Osteocyte (in vitro differentiated cells): ENCODE measurements around the gene NOXO1. TPM values are rescaled to one million over a fixed set of nuclear protein-coding genes. Genes with fewer than 3 reads are reported as not detected.

Source experiments
- DNase-seq: peaks from one replicate; pipeline ENCODE4 v3.0.0; 2021; ENCODE audit warnings: mixed read lengths; ENCODE audit not compliant: unreplicated experiment; ENCODE audit errors: extremely low spot score
- H3K27ac Mint-ChIP-seq: one replicate; pipeline ENCODE4 v1.8.0; 2021; ENCODE audit warnings: mild to moderate bottlenecking, mixed read lengths; ENCODE audit not compliant: unreplicated experiment
- H3K27me3 Mint-ChIP-seq: one replicate; pipeline ENCODE4 v1.8.0; 2021; ENCODE audit warnings: mixed read lengths; ENCODE audit not compliant: unreplicated experiment
- H3K36me3 Mint-ChIP-seq: one replicate; pipeline ENCODE4 v1.8.0; 2021; ENCODE audit warnings: mixed read lengths; ENCODE audit not compliant: unreplicated experiment
- H3K4me1 Mint-ChIP-seq: one replicate; pipeline ENCODE4 v1.8.0; 2021; ENCODE audit warnings: mixed read lengths; ENCODE audit not compliant: unreplicated experiment
- H3K4me3 Mint-ChIP-seq: one replicate; pipeline ENCODE4 v1.8.0; 2021; ENCODE audit warnings: mild to moderate bottlenecking, moderate library complexity, mixed read lengths; ENCODE audit not compliant: unreplicated experiment
- H3K9me3 Mint-ChIP-seq: one replicate; pipeline ENCODE4 v1.8.0; 2021; ENCODE audit warnings: mixed read lengths; ENCODE audit not compliant: unreplicated experiment
- total RNA-seq: library from RNA; stranded (reverse); gene quantifications from 2 replicates; pipeline ENCODE4 v1.2.1, GENCODE V29; 2021
- TF ChIP-seq, protein P1 (sequence below): fragments of 200-600 bp; sonication (generic); IDR thresholded peaks from 2 replicates; pipeline ENCODE4 v1.5.0; 2021; ENCODE audit warnings: antibody characterized with exemption, mild to moderate bottlenecking, moderate library complexity

NOXO1 gene
- total RNA-seq, 1 donor from 2014 or later: 0.54 TPM

DNA sequence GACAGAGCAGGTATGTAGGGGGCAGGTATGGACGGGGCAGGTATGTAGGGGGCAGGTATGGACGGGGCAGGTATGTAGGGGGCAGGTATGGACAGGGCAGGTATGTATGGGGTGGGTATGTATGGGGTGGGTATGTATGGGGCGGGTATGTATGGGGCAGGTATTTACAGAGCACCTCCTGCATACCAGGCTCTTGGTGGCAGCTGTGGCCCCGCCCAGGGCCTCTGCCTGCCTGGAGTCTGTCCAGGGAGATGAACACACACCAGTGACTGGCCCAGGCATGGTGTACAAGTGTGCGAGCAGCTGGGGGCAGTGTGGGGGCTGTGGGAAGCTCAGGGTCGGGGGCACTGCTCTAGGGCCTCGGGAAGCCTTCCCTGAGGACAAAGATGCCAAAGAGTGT is 31.2 kb downstream of the NOXO1 start:
- no peaks in the 10 kb centered on the region for H3K9me3 Mint-ChIP-seq

DNA sequence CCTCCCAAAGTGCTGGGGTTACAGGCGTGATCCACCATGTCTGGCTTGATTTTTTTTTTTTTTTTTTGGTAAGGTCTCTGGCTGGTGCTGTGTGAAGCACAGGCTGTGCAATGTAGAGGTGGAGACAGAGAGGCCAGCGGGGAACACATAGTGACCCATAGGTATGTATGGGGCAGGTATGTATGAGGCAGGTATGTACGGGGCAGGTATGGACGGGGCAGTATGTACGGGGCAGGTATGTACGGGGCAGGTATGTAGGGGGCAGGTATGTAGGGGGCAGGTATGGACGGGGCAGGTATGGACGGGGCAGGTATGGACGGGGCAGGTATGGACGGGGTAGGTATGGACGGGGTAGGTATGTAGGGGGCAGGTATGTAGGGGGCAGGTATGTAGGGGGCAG is 31.8 kb downstream of the NOXO1 start:
- H3K27ac Mint-ChIP-seq: no peak overlapping the region
- TF ChIP-seq, protein P1, sequence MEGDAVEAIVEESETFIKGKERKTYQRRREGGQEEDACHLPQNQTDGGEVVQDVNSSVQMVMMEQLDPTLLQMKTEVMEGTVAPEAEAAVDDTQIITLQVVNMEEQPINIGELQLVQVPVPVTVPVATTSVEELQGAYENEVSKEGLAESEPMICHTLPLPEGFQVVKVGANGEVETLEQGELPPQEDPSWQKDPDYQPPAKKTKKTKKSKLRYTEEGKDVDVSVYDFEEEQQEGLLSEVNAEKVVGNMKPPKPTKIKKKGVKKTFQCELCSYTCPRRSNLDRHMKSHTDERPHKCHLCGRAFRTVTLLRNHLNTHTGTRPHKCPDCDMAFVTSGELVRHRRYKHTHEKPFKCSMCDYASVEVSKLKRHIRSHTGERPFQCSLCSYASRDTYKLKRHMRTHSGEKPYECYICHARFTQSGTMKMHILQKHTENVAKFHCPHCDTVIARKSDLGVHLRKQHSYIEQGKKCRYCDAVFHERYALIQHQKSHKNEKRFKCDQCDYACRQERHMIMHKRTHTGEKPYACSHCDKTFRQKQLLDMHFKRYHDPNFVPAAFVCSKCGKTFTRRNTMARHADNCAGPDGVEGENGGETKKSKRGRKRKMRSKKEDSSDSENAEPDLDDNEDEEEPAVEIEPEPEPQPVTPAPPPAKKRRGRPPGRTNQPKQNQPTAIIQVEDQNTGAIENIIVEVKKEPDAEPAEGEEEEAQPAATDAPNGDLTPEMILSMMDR: no peak
- H3K9me3 Mint-ChIP-seq: no peaks in the 10 kb centered on the region
- no peaks in the 10 kb centered on the region for H3K36me3 Mint-ChIP-seq
- no peaks in the 10 kb centered on the region for H3K4me1 Mint-ChIP-seq
- no peak overlapping the region for H3K4me3 Mint-ChIP-seq
- H3K27me3 Mint-ChIP-seq: no peaks in the 10 kb centered on the region
- DNase-seq: no peak

More for the DNA sequence above, 31.2 kb downstream of the NOXO1 start:
- TF ChIP-seq, protein P1: no peak
- Mint-ChIP-seq H3K36me3 (no peaks in the 10 kb centered on the region), H3K27me3 (no peaks in the 10 kb centered on the region), H3K4me3 (no peak overlapping the region), H3K27ac (no peak overlapping the region), H3K4me1 (no peaks in the 10 kb centered on the region)
- no peak for DNase-seq

DNA sequence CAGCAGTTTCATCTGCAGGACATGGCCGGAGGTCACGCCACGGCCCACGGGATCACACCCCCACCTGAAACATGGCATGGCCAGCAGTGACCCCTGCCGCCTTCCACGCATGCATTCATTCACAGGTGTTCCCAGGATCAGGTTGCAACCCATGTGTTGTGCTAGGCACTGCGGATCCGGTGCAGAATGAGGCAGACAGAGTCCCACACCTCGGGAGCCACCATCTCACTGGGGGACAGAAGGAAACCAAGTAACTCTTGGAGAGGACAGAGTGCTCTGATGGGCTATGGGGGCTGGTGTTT is 33.9 kb downstream of the NOXO1 start:
- Mint-ChIP-seq H3K9me3 (no peaks in the 10 kb centered on the region), H3K4me3 (no peak overlapping the region), H3K27me3 (no peaks in the 10 kb centered on the region), H3K4me1 (peaks cover 9% of the 10 kb centered on the region), H3K27ac (no peak overlapping the region), H3K36me3 (no peaks in the 10 kb centered on the region)
- DNase-seq: no peak
- TF ChIP-seq, protein P1: no peak

DNA sequence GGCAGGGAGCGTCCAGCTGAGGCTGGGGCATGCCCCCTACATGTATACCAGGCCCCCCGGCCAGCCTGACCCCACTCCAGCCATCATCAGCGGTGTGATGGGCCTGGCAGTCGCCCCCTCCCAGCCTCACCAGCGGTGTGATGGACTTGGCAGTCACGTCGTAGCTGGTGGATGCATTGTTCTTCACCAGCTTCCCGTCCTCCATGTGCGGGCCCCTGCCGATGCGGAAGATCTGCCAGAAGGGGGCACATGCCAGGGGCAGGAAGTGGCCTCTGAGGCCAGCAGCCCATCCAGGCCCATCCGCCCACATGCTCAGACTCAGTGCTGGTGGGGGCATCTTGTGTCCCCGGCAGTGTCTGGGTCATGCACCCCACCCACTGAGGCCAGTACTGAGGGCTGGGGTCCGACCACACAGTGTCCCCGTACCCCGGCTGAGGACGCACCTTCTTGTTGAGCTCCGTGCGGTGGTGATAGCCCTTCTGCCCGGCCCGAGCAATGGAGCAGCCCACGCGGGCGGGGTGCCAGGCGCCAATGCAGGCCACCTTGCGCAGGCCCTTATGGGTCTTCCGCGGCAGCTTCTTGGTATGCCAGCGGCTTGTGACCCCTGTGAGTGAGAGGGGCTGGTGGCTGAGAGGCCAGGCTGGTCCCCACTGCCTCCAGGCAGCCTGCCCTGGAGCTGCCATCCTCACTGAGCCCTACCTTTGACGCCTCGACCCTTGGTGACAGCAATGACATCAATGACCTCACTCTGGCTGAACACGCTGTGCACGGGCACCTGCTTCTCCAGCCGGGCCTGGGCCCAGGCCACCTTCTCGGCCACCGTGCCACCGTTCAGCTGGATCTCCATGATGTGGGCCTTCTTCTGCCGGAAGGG is 34.5 kb downstream of the NOXO1 start:
- TF ChIP-seq, protein P1: no peak
- Mint-ChIP-seq H3K36me3 (no peaks in the 10 kb centered on the region), H3K4me1 (peaks cover 15% of the 10 kb centered on the region), H3K9me3 (no peaks in the 10 kb centered on the region), H3K4me3 (no peak overlapping the region), H3K27me3 (no peaks in the 10 kb centered on the region), H3K27ac (no peak overlapping the region)
- DNase-seq: no peak

DNA sequence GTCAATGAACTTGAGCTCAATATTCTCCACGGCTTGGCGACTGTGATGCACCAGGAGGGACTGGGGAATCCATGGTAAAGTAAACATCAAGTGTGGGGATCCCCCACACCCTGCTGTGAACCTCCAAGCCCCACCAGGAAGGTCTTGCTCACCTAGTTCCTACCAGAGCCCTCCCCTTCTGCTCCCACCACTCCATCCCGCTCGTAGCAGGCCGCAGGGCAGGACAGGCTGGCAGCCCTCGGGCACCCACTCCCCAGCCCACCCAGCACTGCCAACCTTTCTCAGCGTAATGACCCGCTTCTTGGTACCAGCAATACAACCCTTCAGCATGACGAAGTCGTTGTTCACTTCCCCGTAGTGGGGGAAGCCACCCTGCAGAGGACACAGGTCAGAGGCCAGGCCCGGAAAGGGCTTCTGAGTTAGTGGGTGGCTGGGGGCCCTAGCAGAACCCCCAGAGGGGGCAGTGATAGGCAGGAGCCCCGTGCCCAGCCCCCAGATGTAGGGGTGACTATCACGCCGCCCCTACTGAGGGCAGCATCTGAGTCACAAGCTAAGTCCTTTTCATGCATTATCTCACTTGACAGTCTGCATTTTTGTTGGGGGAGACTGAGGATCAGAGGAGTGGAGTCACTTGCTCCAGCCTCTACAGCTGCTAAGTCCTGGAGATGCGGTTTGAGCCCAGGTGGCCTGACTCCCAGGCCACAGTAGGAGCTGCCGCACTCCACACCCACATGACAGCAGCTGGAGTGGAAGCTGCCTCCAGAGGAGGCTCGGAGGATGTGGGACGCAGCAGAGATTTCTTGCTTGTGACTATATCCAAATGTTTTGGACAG is 35.5 kb downstream of the NOXO1 start:
- no peak for DNase-seq
- no peaks in the 10 kb centered on the region for H3K36me3 Mint-ChIP-seq
- H3K9me3 Mint-ChIP-seq: no peaks in the 10 kb centered on the region
- H3K27ac Mint-ChIP-seq: no peak overlapping the region
- peaks cover 19% of the 10 kb centered on the region for H3K4me1 Mint-ChIP-seq
- TF ChIP-seq, protein P1: no peak
- no peak overlapping the region for H3K4me3 Mint-ChIP-seq
- no peaks in the 10 kb centered on the region for H3K27me3 Mint-ChIP-seq
